CD4-positive, alpha-beta T cell treated with Interleukin-17A for 1 hour (primary cell): ENCODE data around the gene ASB11.
"Not testable (repeated sequence)": the region's sequence is repeated elsewhere in the genome, so short reads cannot be mapped to it uniquely, and the experiment has no call there.

ENCODE experiments used
- DNase-seq: peaks from one replicate; pipeline ENCODE4 v3.0.0-alpha.2; 2020

ASB11 gene

DNA sequence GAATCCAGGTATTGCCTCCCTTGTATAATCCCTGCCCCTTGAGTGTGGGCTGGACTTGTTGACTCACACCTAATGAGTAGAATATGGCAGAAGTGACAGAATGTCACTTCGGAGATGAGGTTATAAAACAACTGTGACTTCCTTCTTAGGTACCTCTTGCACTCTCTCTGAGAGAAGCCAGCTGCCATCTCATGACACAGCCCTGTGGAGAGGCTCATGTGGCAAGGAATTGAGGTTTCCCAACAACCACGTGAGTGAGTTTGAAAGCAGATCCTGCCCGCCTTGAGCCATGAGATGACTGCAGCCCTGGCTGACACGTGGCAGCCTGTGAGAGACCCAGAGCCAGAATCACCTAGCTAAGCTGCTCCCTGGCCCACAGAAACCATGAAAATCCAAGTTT, 13.5 kb downstream of the ASB11 start:
- no peak for DNase-seq

DNA sequence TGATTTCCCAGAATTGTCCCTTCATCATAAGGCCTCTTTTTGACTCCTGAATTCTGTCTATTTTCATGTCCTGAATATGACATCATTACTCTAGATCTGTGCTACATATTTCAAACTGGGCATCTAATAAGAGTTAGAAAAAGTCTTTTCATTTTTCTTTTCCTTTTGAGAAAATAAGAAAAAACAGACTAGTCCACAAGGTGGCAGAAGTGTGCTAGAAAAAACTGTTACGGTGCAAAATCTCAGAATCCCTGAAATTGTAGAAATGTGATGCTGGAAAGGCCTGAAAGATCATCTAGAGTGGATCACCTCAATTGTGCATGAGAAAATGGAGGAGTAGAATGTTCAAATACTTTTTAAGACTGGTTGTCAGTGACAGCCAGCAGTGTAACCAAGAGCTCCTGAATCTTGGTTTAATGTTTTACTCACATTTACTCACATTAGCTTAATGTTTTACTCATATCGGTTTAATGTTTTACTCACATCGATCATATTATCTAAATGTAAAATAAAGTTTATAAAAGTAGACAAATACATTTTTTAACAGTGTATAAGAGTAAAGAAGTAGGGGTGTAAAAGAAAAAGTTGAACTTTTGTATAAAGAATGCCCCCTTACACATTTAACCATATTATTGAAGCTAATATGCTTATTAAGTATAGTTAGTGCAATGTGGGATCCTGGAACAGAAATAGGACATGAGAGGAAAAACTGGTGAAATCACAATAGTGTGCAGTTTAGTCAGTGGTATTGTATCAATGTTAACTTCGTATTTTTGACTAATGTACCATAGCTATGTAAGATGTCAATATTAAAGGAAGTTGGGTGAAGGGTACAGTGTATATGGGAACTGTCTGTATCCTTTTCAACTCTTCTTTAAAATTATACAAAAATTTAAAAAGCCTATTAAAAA, 15.2 kb downstream of the ASB11 start:
- DNase-seq: peak; percentile 2

DNA sequence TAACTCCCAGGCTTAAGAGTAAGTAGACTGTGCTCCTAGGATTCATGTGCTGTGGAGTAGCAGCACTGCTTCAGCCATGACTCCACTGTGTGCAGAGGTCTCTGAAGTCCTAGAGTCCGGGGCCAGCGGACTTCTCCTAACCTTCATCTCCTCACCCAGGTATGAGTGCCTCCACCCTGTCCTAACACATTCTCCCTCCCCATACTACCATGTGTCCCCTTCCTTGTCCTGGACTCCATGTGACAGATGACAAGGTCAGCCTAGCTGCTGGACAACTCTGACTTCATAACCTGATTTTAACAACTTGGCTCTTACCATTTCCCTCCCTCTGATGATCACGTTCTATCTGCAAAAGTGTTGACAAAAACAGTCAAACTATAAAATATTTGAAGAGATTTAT, 16.7 kb downstream of the ASB11 start:
- no peak for DNase-seq

DNA sequence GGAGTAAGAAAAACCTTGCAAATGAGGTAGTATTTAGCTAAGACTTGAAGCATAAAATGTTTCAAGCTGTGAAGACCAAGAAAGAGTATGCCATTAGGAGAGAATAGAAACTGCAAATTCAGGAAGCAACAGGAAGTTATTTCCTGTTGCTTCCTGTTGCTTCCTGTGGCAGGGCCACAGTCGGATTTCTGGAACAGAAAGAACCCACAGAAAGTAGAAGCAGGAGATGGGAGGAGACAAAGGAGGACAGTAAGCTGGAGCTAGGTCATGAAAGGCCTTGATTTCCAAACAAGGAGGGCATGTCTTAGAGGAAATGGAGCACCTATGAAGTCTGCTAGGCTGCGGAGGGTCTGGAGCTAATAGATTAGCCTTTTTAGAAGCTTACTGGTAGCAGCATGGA, 17.2 kb downstream of the ASB11 start:
- DNase-seq: no peak

DNA sequence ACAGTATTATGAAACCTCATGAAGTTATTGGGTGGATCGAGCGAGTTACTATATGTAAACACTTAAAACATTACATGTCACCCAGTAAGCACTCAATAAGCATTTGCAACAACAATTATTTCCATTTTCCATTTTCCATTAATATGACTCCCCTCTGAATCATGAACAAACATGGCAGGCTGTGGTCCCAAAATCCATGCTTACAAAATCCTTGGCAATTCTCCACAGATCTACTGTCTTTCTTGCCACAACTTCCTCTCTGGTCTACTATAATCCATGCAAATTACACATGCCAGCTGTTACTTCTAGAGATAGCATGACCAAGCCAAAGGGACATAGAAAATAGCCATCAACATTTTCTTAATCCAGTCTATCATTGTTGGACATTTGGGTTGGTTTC, 22.0 kb downstream of the ASB11 start:
- no peak for DNase-seq

DNA sequence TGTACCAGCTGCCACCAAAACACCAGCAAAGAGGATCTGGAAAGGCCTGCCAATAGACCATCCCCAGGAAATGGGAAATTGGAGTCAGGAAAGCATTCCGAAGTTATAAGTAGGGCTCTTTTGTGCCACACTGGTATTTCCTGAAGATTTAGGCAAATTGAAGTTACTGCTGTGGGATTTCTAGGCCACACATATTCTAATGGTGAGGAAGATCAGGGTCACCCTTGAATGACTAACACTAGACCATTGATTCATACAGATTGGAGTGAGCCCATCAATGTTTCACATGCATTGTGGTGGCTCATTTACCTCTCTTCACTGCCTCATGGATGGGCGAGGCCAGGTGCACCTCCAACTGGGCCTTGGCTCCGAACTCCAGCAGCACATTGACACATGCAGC, 22.6 kb downstream of the ASB11 start:
- no peak for DNase-seq

DNA sequence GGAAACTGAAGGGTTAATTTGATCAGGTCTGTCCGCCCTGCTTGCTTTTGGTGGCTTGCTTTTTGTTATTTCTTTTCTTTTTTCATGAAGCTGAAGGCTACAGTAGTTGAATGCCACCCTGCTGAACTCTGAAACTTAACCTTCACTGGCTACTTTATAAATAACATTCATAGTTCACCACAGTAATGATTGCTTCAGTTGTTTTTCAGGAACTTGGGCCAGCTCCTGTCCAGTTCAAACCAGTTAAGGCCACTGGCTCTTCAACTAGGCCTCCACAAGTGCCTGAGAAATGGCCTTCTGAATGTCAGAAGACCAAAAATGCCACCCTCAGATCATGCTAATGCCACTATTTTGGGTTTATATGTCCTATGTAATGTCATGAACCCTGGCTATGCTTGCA, 37.8 kb downstream of the ASB11 start:
- DNase-seq: no peak

DNA sequence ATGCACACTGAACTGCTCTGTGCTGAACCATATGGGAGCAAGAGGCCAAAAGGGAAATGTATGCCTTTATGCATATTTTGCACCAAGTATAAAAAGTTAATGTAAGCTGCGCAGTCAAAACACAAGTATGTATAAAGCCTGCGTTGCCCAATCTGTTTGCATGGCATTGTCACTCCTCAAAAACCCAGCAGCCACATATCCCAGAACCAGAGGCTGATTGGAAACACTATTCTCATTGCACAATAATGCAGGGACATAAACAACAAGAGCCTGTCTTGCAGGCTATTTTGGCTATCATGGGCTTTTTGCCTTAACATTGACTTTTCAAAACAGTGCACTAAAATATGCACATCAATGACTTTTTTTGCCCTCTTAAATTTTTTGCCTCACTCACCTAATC, 40.5 kb downstream of the ASB11 start:
- no peak for DNase-seq

DNA sequence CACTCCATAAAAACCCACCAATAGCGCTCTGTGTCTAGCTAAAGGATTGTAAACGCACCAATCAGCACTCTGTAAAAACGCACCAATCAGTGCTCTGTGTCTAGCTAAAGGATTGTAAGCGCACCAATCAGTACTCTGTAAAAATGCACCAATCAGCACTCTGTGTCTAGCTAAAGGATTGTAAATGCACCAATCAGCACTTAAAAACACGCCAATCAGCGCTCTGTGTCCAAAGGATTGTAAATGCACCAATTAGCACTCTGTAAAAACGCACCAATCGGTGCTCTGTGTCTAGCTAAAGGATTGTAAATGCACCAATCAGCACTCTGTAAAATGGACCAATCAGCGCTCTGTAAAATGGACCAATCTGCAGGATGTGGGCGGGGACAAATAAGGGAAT, 42.2 kb downstream of the ASB11 start:
- not testable (repeated sequence) for DNase-seq

DNA sequence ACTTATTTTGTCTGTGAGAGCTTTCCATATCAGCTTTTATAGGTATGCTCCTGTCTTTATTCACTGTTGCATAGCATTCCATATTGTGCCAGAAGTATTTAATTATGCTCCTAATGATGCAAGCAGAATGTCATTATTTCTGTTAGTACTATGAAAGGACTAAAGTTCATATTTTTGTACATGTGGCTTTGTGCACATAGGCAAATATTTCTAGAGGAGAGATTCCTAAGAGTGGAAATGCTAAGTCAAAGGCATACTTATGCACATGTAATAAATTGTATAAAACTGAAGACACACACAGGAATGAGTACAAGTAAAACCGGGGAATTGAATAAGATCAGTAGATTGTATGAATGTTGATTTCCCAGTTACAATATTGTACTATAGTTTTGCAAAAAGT, 43.7 kb downstream of the ASB11 start:
- DNase-seq: no peak

DNA sequence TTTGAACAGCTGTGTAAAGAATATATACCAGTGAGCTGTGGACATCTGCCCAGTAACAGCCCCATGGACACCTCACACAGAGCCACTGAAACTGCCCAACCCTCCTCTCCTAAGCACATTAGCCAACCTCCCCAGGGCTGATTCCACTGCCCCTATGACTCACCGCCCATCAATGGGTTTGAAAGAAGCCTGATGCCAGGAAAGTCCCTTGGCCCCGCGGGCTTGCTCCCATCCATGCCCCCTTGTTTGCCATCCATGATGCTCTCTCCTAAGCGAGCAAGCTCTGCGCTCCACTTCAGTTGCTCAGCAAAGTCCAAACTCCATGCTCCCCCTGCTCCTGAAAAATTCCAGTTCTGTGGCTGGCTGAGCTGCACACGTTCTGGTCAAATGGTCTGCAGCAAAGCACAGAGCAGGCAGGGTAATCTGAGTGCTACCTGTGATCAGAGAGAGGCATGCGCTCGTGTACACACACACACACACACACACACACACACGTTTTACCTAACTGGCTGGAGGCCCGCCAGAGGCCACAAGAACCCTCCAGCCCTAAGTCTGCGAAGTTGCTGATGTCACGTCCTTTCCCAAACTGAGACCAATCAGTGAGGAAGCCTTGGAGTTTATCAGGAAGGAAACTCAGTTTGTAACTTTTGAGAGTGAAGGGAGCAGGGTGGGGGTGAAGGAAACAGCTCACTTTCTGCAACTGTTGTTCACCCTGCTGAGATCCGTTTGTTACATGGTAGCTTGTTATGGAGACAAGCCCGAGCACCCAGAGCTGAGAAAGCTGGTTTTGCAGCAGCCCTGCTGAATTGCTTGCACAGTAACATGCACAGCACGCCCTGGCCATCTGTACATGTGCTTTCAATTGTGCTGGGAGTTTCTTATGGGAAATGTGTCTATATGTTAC, 45.6 kb downstream of the ASB11 start, which contains the start of gene ASB9:
Gene ASB9 (minus strand): TSS at position 466 of the 904 bp plus-strand sequence. CDS start 209 bp downstream, at position 257.
- peak; percentile 41 for DNase-seq

DNA sequence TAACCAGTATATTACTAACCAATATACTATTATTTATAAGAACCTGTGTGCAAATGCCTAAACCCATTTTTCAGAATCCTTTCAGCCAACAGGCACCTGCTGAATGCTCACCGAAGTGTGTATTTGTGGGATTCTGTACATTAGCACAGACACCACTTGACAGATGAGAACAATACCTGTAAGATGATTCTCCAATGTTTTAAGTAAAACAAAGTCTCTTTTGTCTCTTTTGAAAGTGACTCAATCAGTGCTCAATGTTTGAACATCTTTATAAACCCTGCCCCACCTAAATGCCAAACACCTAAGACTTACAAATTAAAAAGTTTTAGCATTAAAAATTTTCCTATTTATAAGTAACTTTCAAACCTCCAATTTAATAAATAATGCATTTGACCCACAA, 46.3 kb downstream of the ASB11 start:
- DNase-seq: no peak

DNA sequence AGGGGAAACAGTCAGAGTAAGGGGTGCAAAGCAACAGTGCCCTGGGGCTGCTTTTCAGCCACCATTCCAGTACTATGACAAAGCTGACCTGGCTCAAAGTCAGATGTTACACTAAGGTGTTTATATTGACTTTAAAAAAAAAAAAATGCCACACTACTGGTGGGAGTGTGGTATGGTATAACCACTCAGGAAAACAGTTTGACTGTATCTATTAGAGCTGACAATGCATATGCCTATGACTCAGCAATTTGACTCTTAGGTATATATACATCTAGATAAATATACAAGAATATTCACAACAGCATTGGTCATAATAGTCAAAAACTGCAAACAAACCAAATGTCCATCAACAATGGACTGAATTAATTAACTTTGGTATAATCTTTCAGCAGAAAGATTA, 60.6 kb downstream of the ASB11 start:
- DNase-seq: no peak

DNA sequence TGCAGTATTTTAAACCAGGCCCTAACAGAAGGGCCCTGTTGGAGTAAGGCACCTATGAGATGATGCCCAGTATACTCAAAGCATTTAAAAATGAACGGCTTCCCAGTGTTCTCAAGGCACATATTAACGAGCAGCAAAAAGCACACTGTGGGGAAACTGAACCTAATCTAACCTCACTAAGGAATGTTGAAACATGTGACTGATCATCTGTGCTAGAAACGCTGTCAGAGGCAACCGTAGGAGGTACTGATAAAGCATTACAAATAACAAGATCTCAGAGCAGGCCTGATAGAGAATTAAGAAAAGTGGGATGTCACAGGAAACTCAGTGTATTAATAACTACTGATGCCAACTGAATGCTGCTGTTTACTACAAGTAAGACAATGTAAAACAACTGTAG, 69.5 kb downstream of the ASB11 start:
- no peak for DNase-seq

DNA sequence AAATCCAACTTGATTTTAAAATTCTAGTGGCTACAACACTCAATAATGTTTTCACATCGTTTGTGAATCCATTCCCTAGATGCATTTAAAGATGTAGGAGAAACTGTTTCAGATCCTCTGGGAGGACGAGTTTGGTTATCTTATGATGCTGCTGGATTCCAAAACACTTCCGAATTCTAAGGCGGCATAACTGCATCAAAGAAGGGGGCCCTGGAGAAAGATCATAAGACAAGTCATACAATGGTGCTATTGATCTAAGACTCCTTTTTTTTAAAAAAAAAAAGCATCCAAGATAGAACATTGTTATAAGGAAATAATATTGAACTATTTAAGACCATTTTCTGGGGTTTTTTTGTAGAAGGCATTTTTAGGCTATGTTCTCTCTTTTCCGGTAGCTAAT, 71.0 kb downstream of the ASB11 start:
- DNase-seq: no peak

DNA sequence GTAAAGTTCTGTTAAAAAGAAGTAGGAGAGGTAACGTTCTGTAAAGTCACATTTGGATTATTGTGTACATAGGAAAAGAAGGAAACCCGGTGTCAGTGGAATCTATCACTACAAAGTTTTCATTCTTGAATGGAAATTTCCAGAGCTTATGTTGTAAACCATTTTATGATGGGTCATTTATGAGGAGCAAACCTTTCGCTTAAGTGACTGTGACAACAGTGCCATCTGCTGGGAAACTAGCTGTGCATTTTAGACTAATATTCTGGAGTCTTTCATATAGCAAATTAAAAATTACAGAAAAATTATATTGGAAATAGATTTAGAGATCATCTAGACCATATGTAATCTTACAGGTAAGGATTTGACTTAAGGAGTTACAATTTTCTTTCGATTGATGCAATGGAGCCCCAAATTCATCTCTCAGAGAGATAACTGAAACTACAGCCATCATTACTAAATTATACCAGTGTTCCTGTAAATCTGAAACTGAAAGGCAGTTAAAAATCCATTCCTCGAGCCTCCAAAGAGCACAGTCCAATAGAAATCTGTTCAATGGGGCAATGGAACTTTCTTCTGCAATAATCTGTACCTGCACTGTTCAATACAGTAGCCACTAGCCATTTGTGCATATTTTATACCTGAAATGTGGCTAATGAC, 72.4 kb downstream of the ASB11 start:
- peak; percentile 53 for DNase-seq

DNA sequence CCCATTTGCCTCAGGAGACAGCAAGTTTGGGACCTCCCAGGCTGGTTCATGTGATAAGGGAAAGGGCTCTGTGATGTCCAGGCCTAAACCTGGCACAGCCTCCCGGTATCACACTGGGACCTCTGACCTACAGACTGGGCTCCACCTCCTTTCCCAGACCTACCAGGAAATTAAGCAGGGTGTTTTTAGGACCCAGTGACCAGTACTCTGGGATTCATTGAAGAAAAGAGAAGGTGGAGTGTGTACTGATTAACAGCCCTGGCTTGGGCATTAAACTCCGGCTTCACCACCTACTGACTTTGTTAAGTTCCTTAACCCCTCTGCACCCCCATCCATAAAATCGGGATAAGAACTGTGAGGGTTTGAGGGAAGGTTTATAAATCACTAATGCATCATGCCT, 74.1 kb downstream of the ASB11 start:
- DNase-seq: no peak

DNA sequence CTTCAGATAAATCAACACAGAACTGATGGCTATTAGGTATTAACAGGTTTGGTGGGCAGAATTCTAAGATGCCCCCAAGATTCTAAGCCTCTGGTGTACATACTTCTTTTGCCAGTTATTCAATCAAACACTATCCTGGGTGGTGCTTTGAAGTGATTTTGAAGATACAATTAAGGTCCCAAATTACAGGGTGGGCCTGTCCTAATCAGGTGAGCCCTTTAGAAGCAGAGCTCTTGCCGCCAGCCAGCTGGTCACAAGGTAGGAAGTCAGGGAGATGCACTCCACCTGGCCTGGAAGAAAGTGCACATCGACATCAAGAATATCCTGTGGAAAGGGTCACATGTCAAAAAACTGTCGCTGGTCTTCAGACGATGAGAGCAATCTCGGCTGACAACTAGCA, 75.0 kb downstream of the ASB11 start:
- DNase-seq: no peak

DNA sequence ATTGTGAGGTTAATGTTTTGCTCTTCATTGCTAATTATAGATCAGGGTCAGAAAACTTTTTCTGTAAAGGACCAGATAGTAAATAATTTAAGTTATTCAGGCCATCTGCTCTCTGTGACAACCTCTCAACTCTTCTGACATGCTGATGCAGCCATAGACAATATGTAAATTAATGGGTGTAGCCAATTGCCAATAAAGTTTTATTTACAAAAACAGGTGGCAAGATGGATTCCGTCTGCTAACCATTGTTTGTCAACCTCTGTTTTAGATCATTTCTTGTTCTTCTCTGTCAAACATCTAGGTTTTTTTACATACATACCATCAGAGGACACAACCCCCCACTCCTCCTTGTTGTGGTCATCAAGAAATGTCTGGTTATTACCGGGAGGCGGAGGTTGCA, 79.3 kb downstream of the ASB11 start:
- DNase-seq: no peak

DNA sequence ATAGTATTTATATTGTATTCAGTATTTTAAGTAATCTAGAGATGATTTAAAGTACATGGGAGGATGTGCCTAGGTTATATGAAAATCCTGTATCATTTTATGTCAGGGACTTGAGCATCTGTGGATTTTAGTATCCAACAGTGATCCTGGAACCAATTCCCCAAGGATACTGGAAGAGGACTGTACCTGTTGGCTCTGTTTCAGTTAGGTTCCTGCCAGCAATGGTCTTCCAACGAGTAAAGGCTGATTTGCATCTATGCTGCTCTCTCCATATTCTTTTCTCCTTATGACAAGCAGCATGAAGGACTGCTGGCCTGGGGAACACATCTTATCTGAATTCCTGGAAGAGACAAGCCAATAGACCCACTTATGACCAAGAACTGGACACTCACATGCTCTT, 80.4 kb downstream of the ASB11 start:
- no peak for DNase-seq

DNA sequence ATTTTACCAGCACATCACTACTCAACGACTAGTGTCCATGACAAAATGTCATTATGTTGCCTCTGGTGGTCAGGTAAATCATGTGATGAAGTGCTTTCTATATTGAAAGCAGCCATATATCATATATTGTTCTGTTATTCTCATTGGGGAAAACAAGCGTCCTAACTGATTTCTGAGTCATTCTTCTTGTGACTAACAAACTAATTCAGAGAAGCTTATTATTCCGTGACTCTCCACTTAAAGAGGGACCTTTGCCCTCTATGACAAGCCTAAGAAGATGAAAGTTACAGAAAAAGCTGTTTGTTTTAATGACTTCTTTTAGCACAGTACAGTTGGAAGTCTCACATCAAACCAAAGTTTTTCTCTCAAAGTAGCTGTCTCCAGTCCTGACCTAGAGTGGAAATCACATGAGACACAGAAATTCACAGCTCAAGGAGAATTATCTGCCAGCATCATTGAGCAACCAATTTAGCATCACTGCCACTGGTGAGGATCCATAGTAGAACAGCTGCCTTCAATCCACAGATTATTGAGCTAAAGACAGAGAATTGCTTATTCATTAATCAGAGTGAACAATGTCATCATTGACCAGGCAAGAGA, 81.9 kb downstream of the ASB11 start:
- DNase-seq: no peak
